ENCODE measurements around the gene ETDA.

DNA sequence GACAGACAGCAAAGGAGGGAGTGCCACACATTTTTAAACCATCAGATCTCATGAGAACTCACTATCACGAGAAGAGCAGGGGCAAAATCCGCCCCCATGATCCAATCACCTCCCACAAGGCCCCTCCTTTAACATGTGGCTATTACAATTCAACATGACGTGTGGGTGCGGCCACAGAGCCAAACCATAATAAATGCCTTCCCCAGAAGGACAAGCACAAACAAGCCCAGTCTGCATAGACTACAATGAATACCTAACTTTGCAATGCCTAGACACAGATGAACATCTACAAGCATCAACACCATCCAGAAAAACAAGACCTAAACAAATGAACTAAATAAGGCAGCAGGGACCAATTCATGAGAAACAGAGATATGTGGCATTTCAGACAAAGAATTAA, 12.3 kb downstream of the ETDA start:
- TF ChIP-seq, protein P1, sequence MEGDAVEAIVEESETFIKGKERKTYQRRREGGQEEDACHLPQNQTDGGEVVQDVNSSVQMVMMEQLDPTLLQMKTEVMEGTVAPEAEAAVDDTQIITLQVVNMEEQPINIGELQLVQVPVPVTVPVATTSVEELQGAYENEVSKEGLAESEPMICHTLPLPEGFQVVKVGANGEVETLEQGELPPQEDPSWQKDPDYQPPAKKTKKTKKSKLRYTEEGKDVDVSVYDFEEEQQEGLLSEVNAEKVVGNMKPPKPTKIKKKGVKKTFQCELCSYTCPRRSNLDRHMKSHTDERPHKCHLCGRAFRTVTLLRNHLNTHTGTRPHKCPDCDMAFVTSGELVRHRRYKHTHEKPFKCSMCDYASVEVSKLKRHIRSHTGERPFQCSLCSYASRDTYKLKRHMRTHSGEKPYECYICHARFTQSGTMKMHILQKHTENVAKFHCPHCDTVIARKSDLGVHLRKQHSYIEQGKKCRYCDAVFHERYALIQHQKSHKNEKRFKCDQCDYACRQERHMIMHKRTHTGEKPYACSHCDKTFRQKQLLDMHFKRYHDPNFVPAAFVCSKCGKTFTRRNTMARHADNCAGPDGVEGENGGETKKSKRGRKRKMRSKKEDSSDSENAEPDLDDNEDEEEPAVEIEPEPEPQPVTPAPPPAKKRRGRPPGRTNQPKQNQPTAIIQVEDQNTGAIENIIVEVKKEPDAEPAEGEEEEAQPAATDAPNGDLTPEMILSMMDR (IDR thresholded peaks at IDR 0.05): no peak
- TF ChIP-seq EZH2 (IDR thresholded peaks at IDR 0.05) (no peak), EZH2phosphoT487 (IDR thresholded peaks at IDR 0.05) (no peak)
